OCI-LY3 (cell line): ENCODE results near the gene IGF2BP3.
"Not testable (repeated sequence)": the region's sequence is repeated elsewhere in the genome, so short reads cannot be mapped to it uniquely, and the experiment has no call there.

Source experiments
- H2AFZ ChIP-seq: fragments of 200-600, 300-600 bp; shearing (Covaris generic); 2 replicates; pipeline ENCODE4 v1.6.0; 2014; ENCODE audit warnings: antibody characterized with exemption, low read depth, low read length
- H3K27ac ChIP-seq: fragments of 200-600, 300-600 bp; sonication (generic); 2 replicates; pipeline ENCODE4 v1.5.1; 2014; ENCODE audit warnings: mild to moderate bottlenecking, low read length, moderate library complexity, mixed read lengths
- H3K27me3 ChIP-seq: fragments of 200-600, 300-600 bp; sonication (generic); 2 replicates; pipeline ENCODE4 v1.6.1; 2014; ENCODE audit warnings: low read depth, low read length, mixed read lengths
- H3K36me3 ChIP-seq: fragments of 200-600, 300-600 bp; sonication (generic); replicated peaks from 2 replicates; pipeline ENCODE3; 2014; ENCODE audit warnings: low read depth, low read length, mixed read lengths
- H3K4me1 ChIP-seq: fragments of 300-600, 200-600 bp; sonication (generic); 2 replicates; pipeline ENCODE4 v1.6.1; 2014; ENCODE audit warnings: low read length, mixed read lengths
- H3K4me2 ChIP-seq: fragments of 200-600, 300-600 bp; sonication (generic); 2 replicates; pipeline ENCODE4 v1.6.1; 2014; ENCODE audit warnings: low read length, mixed read lengths
- H3K4me3 ChIP-seq: fragments of 300-600, 200-600 bp; sonication (generic); 2 replicates; pipeline ENCODE4 v1.5.1; 2014; ENCODE audit warnings: antibody characterized with exemption, mild to moderate bottlenecking, low read length, moderate library complexity
- H3K79me2 ChIP-seq: fragments of 300-600, 200-600 bp; shearing (Covaris generic); 2 replicates; pipeline ENCODE4 v1.6.1; 2014; ENCODE audit warnings: mild to moderate bottlenecking, low read length, mixed read lengths
- H3K9ac ChIP-seq: fragments of 300-600, 200-600 bp; shearing (Covaris generic); 2 replicates; pipeline ENCODE4 v1.6.0; 2014; ENCODE audit warnings: mild to moderate bottlenecking, low read length, moderate library complexity
- H3K9me3 ChIP-seq: fragments of 200-600, 300-600 bp; shearing (Covaris generic); 2 replicates; pipeline ENCODE4 v1.6.1; 2014; ENCODE audit warnings: low read length, mixed read lengths; ENCODE audit not compliant: insufficient read depth
- H4K20me1 ChIP-seq: fragments of 200-600, 300-600 bp; sonication (generic); 2 replicates; pipeline ENCODE4 v1.6.1; 2016; ENCODE audit warnings: low read length, mixed read lengths; ENCODE audit not compliant: insufficient read depth
- EZH2phosphoT487 ChIP-seq: fragments of 200-600 bp; shearing (Covaris generic); IDR thresholded peaks from 2 replicates; pipeline ENCODE4 v1.6.1; 2018; ENCODE audit warnings: antibody characterized with exemption, mixed run types, low read depth
- TF ChIP-seq, protein P1 (sequence below): fragments of 200-600, 300-600 bp; sonication (generic); IDR thresholded peaks from 2 replicates; pipeline ENCODE4 v1.5.1; 2014; ENCODE audit warnings: antibody characterized with exemption, low read length, low read depth

Gene IGF2BP3

DNA sequence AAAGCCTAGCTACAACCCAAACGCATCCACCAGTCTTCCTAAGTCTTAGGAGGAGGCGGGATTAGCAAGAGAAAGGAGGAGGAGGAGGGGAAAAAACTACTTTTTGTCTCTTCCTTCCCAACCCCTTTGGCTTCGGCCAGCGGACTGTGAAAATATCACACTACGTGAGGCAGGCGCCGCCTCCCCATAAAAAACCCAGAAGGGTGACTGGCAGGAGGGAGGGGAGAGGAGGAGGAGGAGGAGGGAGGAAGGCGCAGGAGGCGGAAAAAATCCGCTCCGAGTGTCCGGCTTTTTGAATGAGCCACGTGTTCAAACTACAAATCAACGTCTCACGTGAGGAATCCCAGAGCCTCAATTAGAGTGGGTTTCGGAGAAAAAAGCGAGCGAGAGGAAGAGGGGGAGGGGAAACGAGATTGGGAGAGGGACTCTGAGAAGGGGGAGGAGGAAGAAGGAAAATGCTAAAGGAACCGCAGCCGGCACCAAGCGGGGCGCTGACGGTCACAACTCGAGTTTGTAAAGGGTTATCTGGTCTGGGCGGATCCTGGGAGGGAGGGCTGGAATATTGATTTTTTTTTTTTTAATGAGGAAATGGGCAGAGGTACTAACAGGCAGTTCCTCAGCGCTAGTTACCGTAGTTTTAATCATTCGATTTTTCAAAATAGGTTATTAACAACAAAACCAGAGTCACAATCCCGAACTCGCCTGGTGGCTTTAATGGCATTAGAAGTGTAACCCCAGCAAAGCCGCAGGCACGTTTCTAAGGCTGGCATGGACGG is at the start of gene IGF2BP3:
Gene IGF2BP3 (minus strand): TSS at position 162 of the 776 bp plus-strand sequence. CDS start 381 bp downstream, outside the sequence.
- Histone ChIP-seq H3K9me3 (no peaks in the 10 kb centered on the region), H3K9ac (peak within 1 kb of the TSS; percentile 99), H3K4me1 (peaks cover 23% of the 10 kb centered on the region), H3K27ac (peak within 1 kb of the TSS; percentile 96), H3K79me2 (peaks cover 78% of the 10 kb centered on the region), H3K4me2 (peak within 1 kb of the TSS; percentile 95), H3K36me3 (peaks cover 9% of the 10 kb centered on the region), H3K4me3 (peak within 1 kb of the TSS; percentile 93), H4K20me1 (peaks cover 22% of the 10 kb centered on the region), H2AFZ (no peak within 1 kb of the TSS), H3K27me3 (no peaks in the 10 kb centered on the region)
- TF ChIP-seq, protein P1, sequence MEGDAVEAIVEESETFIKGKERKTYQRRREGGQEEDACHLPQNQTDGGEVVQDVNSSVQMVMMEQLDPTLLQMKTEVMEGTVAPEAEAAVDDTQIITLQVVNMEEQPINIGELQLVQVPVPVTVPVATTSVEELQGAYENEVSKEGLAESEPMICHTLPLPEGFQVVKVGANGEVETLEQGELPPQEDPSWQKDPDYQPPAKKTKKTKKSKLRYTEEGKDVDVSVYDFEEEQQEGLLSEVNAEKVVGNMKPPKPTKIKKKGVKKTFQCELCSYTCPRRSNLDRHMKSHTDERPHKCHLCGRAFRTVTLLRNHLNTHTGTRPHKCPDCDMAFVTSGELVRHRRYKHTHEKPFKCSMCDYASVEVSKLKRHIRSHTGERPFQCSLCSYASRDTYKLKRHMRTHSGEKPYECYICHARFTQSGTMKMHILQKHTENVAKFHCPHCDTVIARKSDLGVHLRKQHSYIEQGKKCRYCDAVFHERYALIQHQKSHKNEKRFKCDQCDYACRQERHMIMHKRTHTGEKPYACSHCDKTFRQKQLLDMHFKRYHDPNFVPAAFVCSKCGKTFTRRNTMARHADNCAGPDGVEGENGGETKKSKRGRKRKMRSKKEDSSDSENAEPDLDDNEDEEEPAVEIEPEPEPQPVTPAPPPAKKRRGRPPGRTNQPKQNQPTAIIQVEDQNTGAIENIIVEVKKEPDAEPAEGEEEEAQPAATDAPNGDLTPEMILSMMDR, result no peak
- no peak for TF ChIP-seq EZH2phosphoT487

DNA sequence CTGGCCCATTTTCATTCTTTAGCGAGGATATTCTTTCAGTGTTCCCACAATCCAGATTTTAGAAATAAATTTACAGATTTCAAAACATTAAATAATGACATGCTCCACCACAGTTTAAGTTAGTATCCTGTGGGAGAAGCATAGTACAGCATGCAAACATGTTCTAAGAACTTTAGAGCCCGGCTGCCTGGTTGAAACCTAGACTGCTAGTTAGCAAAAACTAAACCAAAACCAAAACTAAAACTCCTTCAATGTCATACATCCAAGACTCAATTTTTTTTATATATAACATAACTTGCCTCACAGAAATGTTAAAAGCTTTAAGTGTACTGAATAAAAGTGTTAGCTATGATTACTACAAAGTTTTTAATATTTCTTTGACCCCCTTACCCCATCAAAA is 44.5 kb upstream of the IGF2BP3 start:
- H3K27me3 ChIP-seq, result no peaks in the 10 kb centered on the region
- no peak overlapping the region for H3K9ac ChIP-seq
- no peaks in the 10 kb centered on the region for H3K9me3 ChIP-seq
- H4K20me1 ChIP-seq, result peaks cover 2% of the 10 kb centered on the region; the same call in 1 of the 2 replicates
- H3K27ac ChIP-seq, result no peak overlapping the region
- H3K4me2 ChIP-seq, result no peak overlapping the region
- no peak overlapping the region for H2AFZ ChIP-seq
- peaks cover 69% of the 10 kb centered on the region for H3K79me2 ChIP-seq
- H3K4me1 ChIP-seq, result 0 out of 2 replicates have a peak, but pooled peaks cover 5% of the 10 kb centered on the region
- TF ChIP-seq EZH2phosphoT487, result no peak
- TF ChIP-seq, protein P1, result no peak
- H3K36me3 ChIP-seq, result peaks cover 41% of the 10 kb centered on the region
- no peak overlapping the region for H3K4me3 ChIP-seq

DNA sequence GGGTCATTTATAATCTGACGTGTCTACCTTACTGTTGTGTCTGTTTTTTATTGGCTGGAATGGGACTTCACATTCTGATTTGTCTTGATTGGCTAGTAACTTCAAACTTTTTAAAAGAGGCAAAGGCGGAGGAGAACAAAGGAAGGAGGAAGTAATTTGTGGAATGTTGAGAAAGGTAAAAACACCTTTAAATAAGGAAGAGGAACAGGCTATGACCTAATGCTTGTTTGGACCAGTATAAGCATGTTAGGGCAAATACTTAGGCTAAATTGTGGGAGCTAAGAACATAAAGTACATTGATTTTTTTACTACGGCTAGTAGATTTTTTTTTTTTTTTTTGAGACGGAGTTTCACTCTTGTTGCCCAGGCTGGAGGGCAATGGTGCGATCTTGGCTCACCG is 43.5 kb upstream of the IGF2BP3 start:
- not testable (repeated sequence) for H3K4me2 ChIP-seq, H3K4me3 ChIP-seq, H3K9me3 ChIP-seq, H3K27ac ChIP-seq, H3K4me1 ChIP-seq, H2AFZ ChIP-seq, H3K27me3 ChIP-seq, H3K9ac ChIP-seq, H4K20me1 ChIP-seq
- Histone ChIP-seq H3K79me2 (peaks cover 67% of the 10 kb centered on the region), H3K36me3 (peaks cover 35% of the 10 kb centered on the region)

DNA sequence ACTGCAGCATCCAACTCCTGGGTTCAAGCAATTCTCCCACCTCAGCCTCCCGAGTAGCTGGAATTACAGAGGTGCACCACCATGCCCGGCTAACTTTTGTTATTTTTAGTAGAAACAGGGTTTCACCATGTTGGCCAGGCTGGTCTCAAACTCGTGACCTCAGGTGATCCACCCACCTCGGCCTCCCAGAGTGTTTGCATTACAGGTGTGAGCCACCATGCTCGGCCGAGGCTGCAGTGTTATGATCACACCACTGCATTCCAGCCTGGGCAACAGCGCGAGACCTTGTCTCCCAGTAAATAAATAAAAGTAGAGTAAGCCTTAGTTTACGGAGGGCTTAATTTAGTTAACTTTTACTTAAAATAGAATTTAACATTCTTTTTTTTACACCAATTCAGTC is 23.7 kb upstream of the IGF2BP3 start:
- Histone ChIP-seq H3K27ac (no peak overlapping the region), H3K4me2 (no peak overlapping the region), H3K27me3 (no peaks in the 10 kb centered on the region), H3K9ac (no peak overlapping the region), H3K36me3 (no peaks in the 10 kb centered on the region), H3K4me3 (no peak overlapping the region), H3K4me1 (peaks cover 5% of the 10 kb centered on the region; the same call in 1 of the 2 replicates), H3K79me2 (peaks cover 7% of the 10 kb centered on the region), H2AFZ (no peak overlapping the region), H4K20me1 (no peaks in the 10 kb centered on the region), H3K9me3 (no peaks in the 10 kb centered on the region)
- TF ChIP-seq EZH2phosphoT487, result no peak
- TF ChIP-seq, protein P1, result no peak
